Activated naive CD4-positive, alpha-beta T cell treated with anti-CD3 and anti-CD28 coated beads, Interleukin-2, amount 50 U/mL, for 16 hours (primary cell): ENCODE data around the gene FAM149A.

ENCODE experiments used
- DNase-seq: peaks from one replicate; pipeline ENCODE4 v3.0.0-alpha.2; 2020

The FAM149A gene

DNA sequence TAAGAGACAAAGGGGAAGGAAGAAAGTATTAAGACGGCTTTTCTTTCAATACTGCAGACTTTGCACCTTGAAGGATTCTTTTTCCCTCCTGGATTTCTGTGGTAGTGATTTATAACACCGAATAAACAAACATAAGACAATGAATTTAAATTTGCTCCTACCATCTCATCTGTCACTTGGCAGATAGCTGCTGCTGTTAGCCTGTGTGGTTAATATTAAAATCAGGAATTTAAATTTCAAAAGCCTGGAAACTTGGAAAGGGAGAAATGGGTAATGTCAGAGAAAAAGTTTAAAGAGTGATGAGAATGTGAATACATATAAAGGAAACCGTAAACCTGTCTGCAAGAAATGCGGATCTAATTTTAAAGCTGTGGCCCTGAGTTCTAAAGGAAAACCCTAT is 3.4 kb downstream of the FAM149A start:
- DNase-seq, result no peak

DNA sequence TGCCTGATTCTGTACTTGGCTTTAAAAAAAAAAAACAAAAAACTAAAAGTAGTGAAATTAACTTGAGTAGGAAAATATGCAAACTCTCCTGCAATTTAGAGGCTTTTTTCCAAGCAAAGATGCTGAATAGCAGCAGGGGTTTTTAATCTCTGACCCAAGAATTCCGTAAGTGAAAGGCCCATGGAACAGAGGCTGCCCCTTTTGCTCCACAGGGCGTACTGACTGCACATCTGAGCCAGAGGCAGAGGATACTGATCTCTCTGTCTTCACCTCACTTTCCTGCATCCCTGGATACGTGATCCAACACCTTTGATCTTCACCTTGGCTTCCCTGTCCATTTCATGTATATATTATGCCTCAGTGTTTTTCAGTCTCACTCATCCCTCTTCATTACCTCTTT is 3.9 kb downstream of the FAM149A start:
- DNase-seq, result no peak

DNA sequence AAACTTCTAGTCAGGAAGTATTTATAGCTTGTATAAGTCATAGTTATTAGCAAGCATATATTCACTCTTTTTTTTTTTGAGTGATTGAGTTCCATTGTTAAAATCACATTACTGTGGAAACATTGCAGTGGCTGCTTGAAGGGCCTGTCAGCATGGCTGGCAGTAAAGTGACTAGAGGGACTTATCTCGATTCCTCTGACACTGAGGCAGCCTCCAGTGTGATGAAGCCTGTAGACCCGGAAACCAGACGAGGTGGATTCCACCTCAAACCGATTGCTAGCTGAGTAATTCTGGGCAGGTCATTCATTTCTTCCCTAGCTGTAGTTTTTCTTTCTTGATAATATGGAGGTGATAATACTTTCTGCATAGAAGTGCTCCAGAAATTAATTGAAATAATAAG is 4.7 kb downstream of the FAM149A start:
- no peak for DNase-seq

DNA sequence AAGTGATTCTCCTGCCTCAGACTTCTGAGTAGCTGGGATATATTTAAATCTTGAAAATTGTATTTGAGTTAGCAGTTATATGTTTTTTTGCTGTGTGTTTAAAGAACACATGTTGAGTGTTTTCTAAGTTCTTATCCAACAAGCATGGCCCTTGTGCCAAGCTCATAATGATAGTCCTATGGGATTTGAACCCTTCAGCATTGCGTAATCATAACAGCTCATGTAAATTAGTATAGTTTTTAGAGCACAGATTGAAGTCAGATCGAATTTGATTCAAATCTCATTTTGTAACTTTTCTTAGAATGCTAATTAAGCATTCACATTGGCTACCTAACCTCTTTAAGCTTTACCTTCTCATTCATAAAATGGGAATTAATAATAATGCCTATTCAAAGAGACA is 12.2 kb downstream of the FAM149A start:
- no peak for DNase-seq

DNA sequence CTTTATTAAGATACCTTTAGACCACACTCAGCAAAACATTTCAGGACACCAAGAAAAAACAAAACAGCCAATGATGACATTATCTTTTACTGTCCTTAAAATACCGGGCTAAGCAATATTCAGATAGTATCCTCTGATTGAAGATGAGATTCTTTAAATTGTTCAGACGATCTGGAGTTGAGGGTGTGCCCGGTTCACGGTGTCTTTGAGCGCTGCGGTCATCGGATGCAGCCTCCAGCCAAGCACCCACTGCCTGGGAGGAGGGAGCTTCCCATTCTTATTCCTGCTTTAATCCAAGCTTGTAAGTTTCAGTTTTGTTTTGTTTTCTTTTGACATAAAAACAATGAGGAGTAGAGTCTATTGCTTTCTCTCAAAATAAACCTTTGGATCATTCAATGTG is 14.1 kb downstream of the FAM149A start:
- DNase-seq, result no peak

- DNase-seq, result no peak
These were observed 16.6 kb downstream of the FAM149A start for GRCh38 chr4:186121057-186121456.

DNA sequence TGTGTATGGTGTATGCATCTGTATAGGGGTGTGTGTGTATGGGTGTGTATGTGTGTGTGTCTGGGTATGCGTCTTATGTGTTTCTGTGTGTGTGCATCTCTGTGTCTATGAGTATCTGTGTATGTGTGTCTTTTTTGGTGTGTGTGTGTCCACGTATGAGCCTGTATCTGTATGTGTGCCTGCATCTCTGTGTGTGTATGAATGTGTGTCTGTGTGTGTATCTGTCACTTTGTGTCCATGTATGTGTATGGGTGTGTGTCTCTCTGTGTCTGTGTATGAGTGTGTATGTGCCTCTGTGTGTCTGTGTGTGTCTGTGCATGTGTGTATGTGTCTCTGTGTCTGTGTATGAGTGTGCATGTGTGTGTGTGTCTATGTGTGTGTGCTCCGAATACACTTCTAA is 24.3 kb downstream of the FAM149A start:
- DNase-seq, result no peak

GRCh38 chr4:186131935-186132334 is 27.4 kb downstream of the FAM149A start:
- no peak for DNase-seq

DNA sequence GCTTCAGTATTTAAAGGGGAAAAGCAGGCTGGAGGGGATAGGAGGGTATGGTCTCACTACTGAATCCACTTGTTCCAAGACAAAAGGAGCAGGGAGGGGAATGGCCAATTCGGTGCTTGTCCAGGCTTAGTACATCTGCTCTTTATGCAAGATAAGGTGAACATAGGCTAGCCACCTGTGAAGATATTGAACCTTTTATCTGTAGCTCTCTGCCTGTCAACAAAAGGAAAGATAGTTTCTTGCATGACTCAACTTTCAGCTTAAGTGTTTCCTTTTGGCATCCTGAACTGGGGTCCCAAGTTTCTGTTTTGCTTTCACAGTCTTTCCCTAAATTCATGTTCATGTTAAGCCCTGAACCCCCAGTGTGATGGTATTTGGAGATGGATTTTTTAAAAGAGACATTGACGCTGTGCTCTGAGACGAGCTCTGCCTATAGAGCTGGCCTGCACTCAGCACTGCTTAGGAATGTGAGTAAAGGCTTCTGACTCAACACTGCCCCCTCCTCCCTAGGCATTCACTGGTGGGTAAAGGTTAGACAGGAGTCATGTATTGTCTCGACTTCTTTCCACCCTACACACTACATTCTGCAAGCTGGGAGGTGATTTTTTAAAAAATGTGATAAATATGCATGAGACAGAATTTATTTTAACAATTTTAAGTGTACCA is 28.2 kb downstream of the FAM149A start:
- DNase-seq, result no peak

DNA sequence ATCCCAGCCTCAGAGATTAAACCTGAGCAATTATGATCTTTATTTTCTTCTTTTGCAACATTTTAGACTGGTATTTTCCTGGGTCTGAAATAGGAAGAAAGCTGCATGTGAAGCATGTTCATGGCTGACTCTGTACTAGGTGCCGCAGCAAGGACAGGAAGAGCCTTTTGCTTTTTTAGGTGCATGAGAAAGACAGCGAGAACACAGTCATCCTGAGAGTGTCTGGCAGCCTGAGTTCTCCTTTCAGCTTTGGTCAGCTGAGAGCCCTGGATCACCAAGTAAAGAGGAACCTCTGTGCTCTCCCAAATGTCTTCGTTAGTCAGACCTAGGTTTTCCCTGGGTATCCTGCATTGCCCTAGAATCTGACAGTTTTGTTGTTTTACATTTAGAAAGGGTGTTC is 29.8 kb downstream of the FAM149A start:
- no peak for DNase-seq

GRCh38 chr4:186134861-186135260 is 30.4 kb downstream of the FAM149A start:
- DNase-seq, result no peak

GRCh38 chr4:186137196-186137794 is 32.8 kb downstream of the FAM149A start:
- DNase-seq, result no peak

GRCh38 chr4:186144198-186144945 is 39.9 kb downstream of the FAM149A start:
- DNase-seq, result peak; percentile 18

- peak; percentile 18 for DNase-seq
These were observed 40.6 kb downstream of the FAM149A start for GRCh38 chr4:186144946-186145569.

DNA sequence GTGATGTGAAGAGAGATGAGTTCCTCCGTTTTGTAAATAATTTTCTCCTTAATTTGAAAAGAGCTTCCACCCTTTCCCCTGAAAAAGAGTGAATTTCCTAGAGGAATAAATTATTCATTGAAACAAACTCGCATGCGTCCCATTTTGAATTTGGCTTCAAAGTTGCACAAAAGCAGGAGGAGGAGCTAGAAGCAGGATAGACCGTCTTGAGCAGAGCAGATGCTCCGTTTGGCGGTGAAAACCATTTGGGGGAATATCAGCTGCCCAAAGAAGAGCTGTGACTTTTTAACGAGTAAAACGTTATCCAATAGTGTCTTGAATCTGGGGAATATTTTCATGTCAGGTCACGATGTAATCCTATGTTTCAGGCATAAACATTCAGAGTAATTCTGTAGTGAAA is 42.0 kb downstream of the FAM149A start:
- no peak for DNase-seq

- no peak for DNase-seq
These were observed 44.0 kb downstream of the FAM149A start for GRCh38 chr4:186148336-186148975.

GRCh38 chr4:186149872-186150271 is 45.4 kb downstream of the FAM149A start:
- no peak for DNase-seq

DNA sequence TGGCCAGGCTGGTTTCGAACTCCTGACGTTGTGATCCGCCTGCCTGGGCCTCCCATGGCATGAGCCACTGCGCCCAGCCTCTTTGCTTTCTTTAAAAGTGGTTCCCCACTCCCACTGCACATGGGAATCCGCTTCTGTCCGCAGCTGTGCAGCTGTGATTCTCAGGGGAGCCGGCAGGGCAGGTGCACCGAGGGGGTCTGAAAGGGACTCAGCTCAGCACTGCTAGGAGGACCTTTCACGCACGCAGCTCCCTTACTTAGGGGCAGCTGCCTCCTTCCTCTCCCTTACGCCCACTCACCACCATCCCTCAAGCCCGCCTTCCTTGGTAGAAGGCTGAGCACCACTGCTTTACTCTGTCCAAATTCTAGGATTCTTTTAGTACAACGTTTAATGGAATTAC is 46.4 kb downstream of the FAM149A start:
- no peak for DNase-seq

DNA sequence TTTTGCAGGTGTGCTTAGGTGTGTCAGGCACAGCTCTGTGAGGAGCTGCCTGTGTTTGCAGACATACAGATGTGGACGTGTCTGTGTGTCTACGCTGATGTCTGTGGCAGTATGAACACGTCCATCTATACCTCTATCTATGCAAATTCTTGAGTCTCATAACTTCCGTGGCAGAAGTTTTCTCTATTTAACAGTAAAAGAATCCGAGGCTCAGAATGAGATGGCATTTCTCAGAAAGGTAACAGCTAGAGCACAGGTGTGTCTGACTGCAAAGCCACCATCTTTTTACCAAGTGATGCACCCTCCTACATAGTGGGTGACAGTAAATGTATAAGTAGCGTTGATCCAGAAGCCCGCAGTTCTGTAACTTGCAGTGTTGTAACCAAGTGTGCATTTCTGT is 47.0 kb downstream of the FAM149A start:
- no peak for DNase-seq

GRCh38 chr4:186158021-186158813 is 53.7 kb downstream of the FAM149A start:
- DNase-seq, result no peak

- DNase-seq, result no peak
These were observed 54.5 kb downstream of the FAM149A start for GRCh38 chr4:186158966-186159365.

- no peak for DNase-seq
These were observed 55.1 kb downstream of the FAM149A start for GRCh38 chr4:186159613-186160012.
